GM12878 (cell line): ENCODE measurements around the gene R3HDM2. TPM values are rescaled to one million over a fixed set of nuclear protein-coding genes. Genes with fewer than 3 reads are reported as not detected.

ENCODE experiments used
- ATF7 ChIP-seq: fragments of 450-650 bp; IDR thresholded peaks from 2 replicates; pipeline ENCODE4 v1.6.1; 2016; ENCODE audit warnings: low read depth, mild to moderate bottlenecking
- BHLHE40 ChIP-seq, 2 experiments: fragments of 450-650 bp in 1 of 2; IDR thresholded peaks; 2 replicates each; pipeline ENCODE4 v1.6.1; 2011 to 2017; ENCODE audit warnings: low read depth in 2 of 2, borderline replicate concordance in 1 of 2, improper control_type of control experiment in 1 of 2, low read length in 1 of 2, mild to moderate bottlenecking in 1 of 2
- CBFB ChIP-seq: IDR thresholded peaks from 2 replicates; pipeline ENCODE4 v1.6.1; 2016; ENCODE audit warnings: antibody characterized with exemption, low read depth
- CHD1 ChIP-seq: IDR thresholded peaks from 2 replicates; pipeline ENCODE4 v1.6.1; 2012; ENCODE audit warnings: low read depth, low read length, improper control_type of control experiment
- CREB1 ChIP-seq: IDR thresholded peaks from 2 replicates; pipeline ENCODE4 v1.6.1; 2012; ENCODE audit warnings: low read depth, mild to moderate bottlenecking, inconsistent platforms
- IKZF1 ChIP-seq: fragments of 450-650 bp; conservative IDR thresholded peaks from 2 replicates; pipeline ENCODE4 v1.6.1; 2017; ENCODE audit warnings: antibody characterized with exemption, mild to moderate bottlenecking
- IRF3 ChIP-seq: fragments of 450-650 bp; IDR thresholded peaks from 2 replicates; pipeline ENCODE4 v1.6.1; 2014; ENCODE audit warnings: mild to moderate bottlenecking
- PKNOX1 ChIP-seq: fragments of 450-650 bp; IDR thresholded peaks from 2 replicates; pipeline ENCODE4 v1.6.1; 2016; ENCODE audit warnings: mild to moderate bottlenecking
- POLR2A ChIP-seq: IDR thresholded peaks from 2 replicates; pipeline ENCODE4 v1.6.1; 2011; ENCODE audit warnings: low read depth, mild to moderate bottlenecking, low read length
- POU2F2 ChIP-seq: IDR thresholded peaks from 3 replicates; pipeline ENCODE4 v1.6.1; 2011; ENCODE audit warnings: low read depth, mild to moderate bottlenecking, low read length, borderline replicate concordance
- RAD21 ChIP-seq: IDR thresholded peaks from 2 replicates; pipeline ENCODE4 v1.6.1; 2011; ENCODE audit warnings: mild to moderate bottlenecking, low read depth, low read length, moderate library complexity; ENCODE audit not compliant: insufficient read depth
- RB1 ChIP-seq: fragments of 450-650 bp; formaldehyde crosslinking; IDR thresholded peaks from 2 replicates; pipeline ENCODE4 v1.6.1; 2017; ENCODE audit warnings: mild to moderate bottlenecking, borderline replicate concordance
- RCOR1 ChIP-seq: conservative IDR thresholded peaks from 2 replicates; pipeline ENCODE4 v1.6.1; 2012; ENCODE audit warnings: low read depth, low read length, improper control_type of control experiment
- RELA ChIP-seq: fragments of 450-650 bp; IDR thresholded peaks from 2 replicates; pipeline ENCODE4 v1.8.0; 2014; ENCODE audit warnings: borderline replicate concordance; ENCODE audit not compliant: partially characterized antibody
- RUNX3 ChIP-seq: IDR thresholded peaks from 2 replicates; pipeline ENCODE4 v1.6.1; 2012; ENCODE audit warnings: low read length, inconsistent platforms
- STAT3 ChIP-seq: IDR thresholded peaks from 2 replicates; pipeline ENCODE4 v1.6.1; 2011; ENCODE audit warnings: low read depth, low read length, improper control_type of control experiment
- TARDBP ChIP-seq: IDR thresholded peaks from 2 replicates; pipeline ENCODE4 v1.6.1; 2016; ENCODE audit warnings: borderline replicate concordance
- YY1 ChIP-seq: IDR thresholded peaks from 2 replicates; pipeline ENCODE4 v1.6.1; 2011; ENCODE audit warnings: low read depth, mild to moderate bottlenecking, low read length
- ZBTB40 ChIP-seq: fragments of 450-650 bp; IDR thresholded peaks from 2 replicates; pipeline ENCODE4 v1.6.1; 2016; ENCODE audit warnings: mild to moderate bottlenecking, moderate library complexity, borderline replicate concordance
- ZNF217 ChIP-seq: fragments of 450-650 bp; IDR thresholded peaks from 2 replicates; pipeline ENCODE4 v1.6.1; 2017; ENCODE audit warnings: antibody characterized with exemption, mild to moderate bottlenecking
- polyA plus RNA-seq, 11 experiments: library from polyadenylated mRNA; depleted of rRNA in 4 of 11; unstranded in 6 of 11; stranded (reverse) in 5 of 11; fragments of >200 nt; fragmentation: Nextera tagmentation in 4 of 11; fragmentation: Illumina TruSeq in 1 of 11; extraction: Ambion mirVana in 4 of 11; extraction: Trizol in 1 of 11; gene quantifications; 1 replicate in 1 of 11; 2 replicates in 10 of 11; pipeline versions ENCODE4 v1.2.1 to v1.2.3, GENCODE V29; 2011 to 2016; ENCODE audit warnings: inconsistent platforms in 2 of 11, missing spikeins in 2 of 11, low read depth in 1 of 11
- total RNA-seq, 4 experiments: library from RNA; depleted of rRNA in 3 of 4; stranded (reverse); fragments of >200 nt in 3 of 4; fragmentation: Illumina TruSeq in 1 of 4; extraction: Trizol in 1 of 4; gene quantifications; 2 replicates each; pipeline versions ENCODE4 v1.2.1 to v1.2.3, GENCODE V29; 2013 to 2021

Gene R3HDM2
- total and polyA plus RNA-seq, 10 of the 15 experiments (the other 5 are each of a cell fraction or from before 2014, with no cell fraction given): 4.6 to 26.1 (median 11.2) TPM

- TF ChIP-seq ZBTB40: peak; percentile 39; the same call in 1 of the 2 replicates
- peak; percentile 53; the same call in 1 of the 2 replicates for TF ChIP-seq RB1
- TF ChIP-seq IKZF1: peak; percentile 59
- peak; percentile 84 for TF ChIP-seq CBFB
- peak; percentile 43 to 49; a peak in 1 of 4 replicates for TF ChIP-seq BHLHE40 (IDR thresholded peaks at IDR 0.05; ENCODE audit: borderline replicate concordance in 1 of 2, low read depth in 2 of 2, low read length in 1 of 2)
- peak; percentile 65 for TF ChIP-seq YY1
- TF ChIP-seq POLR2A: peak; percentile 70
- TF ChIP-seq TARDBP: 0 out of 2 replicates have a peak, but pooled peaks have one; percentile 27
- peak; percentile 88 for TF ChIP-seq RUNX3
- TF ChIP-seq RELA: peak; percentile 49
- TF ChIP-seq ZNF217: 0 out of 2 replicates have a peak, but pooled peaks have one; percentile 41
- TF ChIP-seq STAT3: no peak
- TF ChIP-seq RAD21: peak; percentile 89
- 0 out of 2 replicates have a peak, but pooled peaks have one; percentile 50 for TF ChIP-seq CHD1
- 0 out of 2 replicates have a peak, but pooled peaks have one; percentile 74 for TF ChIP-seq RCOR1
- TF ChIP-seq ATF7: peak; percentile 67; the same call in 1 of the 2 replicates
- TF ChIP-seq POU2F2: peak; percentile 65; the same call in 2 of the 3 replicates
- peak; percentile 89 for TF ChIP-seq CREB1
- peak; percentile 31; the same call in 1 of the 2 replicates for TF ChIP-seq PKNOX1
- TF ChIP-seq IRF3: no peak
These were observed 28.4 kb upstream of the R3HDM2 start (continued) for GRCh38 chr12:57459055-57459749.
